NCI-H2196 treated with DMSO at 0.1 percent for 48 hours (cell line): Measurements from ENCODE around the gene SLC25A28.

ENCODE experiments used
- DNase-seq: peaks from one replicate; lab custom pipeline; 2025; ENCODE audit not compliant: unreplicated experiment; lab: John Stamatoyannopoulos, UW

Gene SLC25A28

GRCh38 chr10:99619851-99620710, at the start of gene SLC25A28:
SLC25A28 (minus strand) TSS chr10:99620439; CDS start chr10:99620335, 104 bp downstream.
- peak; percentile 90 for DNase-seq

- no peak for DNase-seq
Observed at GRCh38 chr10:99667108-99667751, 47.0 kb upstream of the SLC25A28 start.

GRCh38 chr10:99665304-99665703, 45.1 kb upstream of the SLC25A28 start:
- no peak for DNase-seq

- DNase-seq, result no peak
Observed at GRCh38 chr10:99661377-99661763, 41.1 kb upstream of the SLC25A28 start.

- no peak for DNase-seq
Observed at GRCh38 chr10:99660662-99661376, 40.6 kb upstream of the SLC25A28 start.

- no peak for DNase-seq
Observed at GRCh38 chr10:99659868-99660366, 39.7 kb upstream of the SLC25A28 start.

- peak; percentile 86 for DNase-seq
Observed at GRCh38 chr10:99659031-99659867, 39.0 kb upstream of the SLC25A28 start, which contains the start of gene ENTPD7. ENTPD7 (plus strand) TSS chr10:99659509; CDS start chr10:99659957, 448 bp downstream.

GRCh38 chr10:99658622-99659030, 38.4 kb upstream of the SLC25A28 start:
- no peak for DNase-seq

GRCh38 chr10:99656199-99657064, 36.2 kb upstream of the SLC25A28 start:
- DNase-seq, result no peak

- no peak for DNase-seq
Observed at GRCh38 chr10:99654390-99655175, 34.3 kb upstream of the SLC25A28 start.

GRCh38 chr10:99652800-99653390, 32.7 kb upstream of the SLC25A28 start:
- DNase-seq, result no peak

- DNase-seq, result no peak
Observed at GRCh38 chr10:99648717-99649116, 28.5 kb upstream of the SLC25A28 start.

- DNase-seq, result no peak
Observed at GRCh38 chr10:99647601-99648151, 27.4 kb upstream of the SLC25A28 start.

- DNase-seq, result no peak
Observed at GRCh38 chr10:99633832-99634231, 13.6 kb upstream of the SLC25A28 start.

GRCh38 chr10:99631496-99631895, 11.3 kb upstream of the SLC25A28 start:
- DNase-seq, result no peak

- DNase-seq, result no peak
Observed at GRCh38 chr10:99630991-99631390, 10.8 kb upstream of the SLC25A28 start.

- no peak for DNase-seq
Observed at GRCh38 chr10:99630433-99630832, 10.2 kb upstream of the SLC25A28 start.

GRCh38 chr10:99629625-99629978, 9.4 kb upstream of the SLC25A28 start:
- no peak for DNase-seq
